ENCODE measurements around the gene FAM234B.

The FAM234B gene

DNA sequence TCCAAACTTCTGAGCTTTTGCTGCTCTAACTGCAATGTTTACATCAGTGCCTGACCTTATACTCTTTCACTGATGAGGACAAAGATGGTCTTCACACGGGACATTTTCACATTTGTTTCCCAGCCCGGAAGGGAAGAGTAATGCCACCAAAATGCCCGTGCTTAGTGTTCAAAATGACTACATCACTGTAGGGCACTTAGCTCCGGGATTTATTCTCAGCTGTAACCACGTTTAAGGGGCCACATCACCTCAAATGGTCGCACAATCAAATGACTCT is 56.4 kb downstream of the FAM234B start:
- Histone ChIP-seq H3K27ac (ENCODE audit: low read length) (no peak overlapping the region; the same call in 1 of the 2 replicates), H3K79me2 (ENCODE audit: insufficient read depth, low read length) (no peaks in the 10 kb centered on the region), H4K20me1 (ENCODE audit: insufficient read depth, low read length) (no peaks in the 10 kb centered on the region), H3K9ac (ENCODE audit: low read depth, low read length) (peak overlapping the region; percentile 61), H3K4me3 (ENCODE audit: low read depth in 1 of 2, low read length in 2 of 2) (peak overlapping the region in 1 of 2 experiments; percentile 62; a peak in 2 of 4 replicates), H3K36me3 (ENCODE audit: insufficient read depth, low read length) (no peaks in the 10 kb centered on the region), H3K9me3 (ENCODE audit: insufficient read depth, low read length, severe bottlenecking) (no peaks in the 10 kb centered on the region), H3K4me2 (ENCODE audit: insufficient read depth, low read length) (peak overlapping the region; percentile 94), H3K4me1 (ENCODE audit: insufficient read depth, low read length) (peaks cover 15% of the 10 kb centered on the region), H2AFZ (ENCODE audit: low read depth, low read length) (peak overlapping the region; percentile 45), H3K27me3 (ENCODE audit: insufficient read depth, low read length, poor library complexity) (peaks cover 5% of the 10 kb centered on the region)
- no peak for TF ChIP-seq EZH2 (IDR thresholded peaks at IDR 0.05; ENCODE audit: borderline replicate concordance, low read depth, low read length, severe bottlenecking)
- no peak for TF ChIP-seq CTCF (IDR thresholded peaks at IDR 0.05; ENCODE audit: borderline replicate concordance, extremely low read depth, low read length, poor library complexity, severe bottlenecking)
- DNase-seq (no peak), ATAC-seq (ENCODE audit: insufficient read depth, low read depth) (no peak)

DNA sequence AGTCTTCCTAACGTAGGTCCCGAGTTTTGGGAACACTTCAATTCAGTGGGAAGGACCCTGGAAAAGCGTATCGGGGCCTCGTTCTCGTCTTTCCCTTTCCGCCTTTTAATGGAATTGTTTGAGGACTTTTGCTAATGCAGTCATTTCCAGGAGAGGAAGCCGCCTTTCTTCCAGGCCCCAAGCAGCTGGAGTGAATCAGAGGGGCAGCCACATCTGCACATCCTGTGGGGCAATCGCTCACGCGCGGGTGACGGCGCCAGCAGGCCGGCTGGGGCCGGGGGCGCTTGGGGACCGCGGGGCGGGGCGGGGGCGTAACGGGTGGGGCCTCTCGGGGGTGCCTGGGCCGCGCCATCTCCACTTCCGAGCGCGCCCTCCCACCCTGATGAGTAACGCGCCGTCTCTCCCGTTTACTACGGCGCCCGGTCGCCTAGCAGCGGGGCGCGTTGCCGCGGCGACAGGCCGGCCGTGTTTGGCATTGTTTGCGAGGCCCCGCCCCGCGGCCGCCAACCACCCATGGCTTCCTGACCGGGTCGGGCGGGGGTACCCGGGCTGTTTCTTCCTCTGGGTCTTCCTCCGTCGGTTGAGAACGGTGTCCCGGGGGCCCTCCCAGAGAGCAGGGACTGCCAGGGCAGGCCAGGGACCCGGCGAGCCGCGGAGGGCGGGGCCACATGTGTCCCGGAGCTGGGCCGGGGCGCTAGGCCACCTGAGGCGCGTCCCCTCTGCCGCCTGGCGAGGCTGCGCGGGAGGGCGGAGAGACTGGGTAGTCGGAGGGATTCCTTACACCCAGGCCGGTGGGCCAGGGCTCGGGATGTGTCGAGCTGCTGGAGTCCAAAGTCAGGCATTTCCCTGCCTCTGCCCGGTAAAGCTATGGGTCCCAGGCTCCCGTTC is 56.9 kb downstream of the FAM234B start:
- Histone ChIP-seq H3K4me2 (ENCODE audit: insufficient read depth, low read length) (peak overlapping the region; percentile 94), H3K4me1 (ENCODE audit: insufficient read depth, low read length) (peaks cover 15% of the 10 kb centered on the region), H3K9ac (ENCODE audit: low read depth, low read length) (peak overlapping the region; percentile 61), H2AFZ (ENCODE audit: low read depth, low read length) (peak overlapping the region; percentile 93), H3K27me3 (ENCODE audit: insufficient read depth, low read length, poor library complexity) (no peaks in the 10 kb centered on the region), H3K36me3 (ENCODE audit: insufficient read depth, low read length) (no peaks in the 10 kb centered on the region), H3K9me3 (ENCODE audit: insufficient read depth, low read length, severe bottlenecking) (no peaks in the 10 kb centered on the region), H3K27ac (ENCODE audit: low read length) (peak overlapping the region; percentile 50), H3K79me2 (ENCODE audit: insufficient read depth, low read length) (no peaks in the 10 kb centered on the region), H4K20me1 (ENCODE audit: insufficient read depth, low read length) (no peaks in the 10 kb centered on the region), H3K4me3 (ENCODE audit: low read depth in 1 of 2, low read length in 2 of 2) (peak overlapping the region; percentile 27 to 62; a peak in 3 of 4 replicates)
- no peak for TF ChIP-seq EZH2 (IDR thresholded peaks at IDR 0.05; ENCODE audit: borderline replicate concordance, low read depth, low read length, severe bottlenecking)
- no peak for TF ChIP-seq CTCF (IDR thresholded peaks at IDR 0.05; ENCODE audit: borderline replicate concordance, extremely low read depth, low read length, poor library complexity, severe bottlenecking)
- DNase-seq (peak; percentile 87), ATAC-seq (ENCODE audit: insufficient read depth, low read depth) (peak; percentile 94)

- ATAC-seq (ENCODE audit: insufficient read depth, low read depth): no peak
- Histone ChIP-seq H3K27me3 (ENCODE audit: insufficient read depth, low read length, poor library complexity) (no peaks in the 10 kb centered on the region), H2AFZ (ENCODE audit: low read depth, low read length) (peak overlapping the region; percentile 93), H3K9me3 (ENCODE audit: insufficient read depth, low read length, severe bottlenecking) (no peaks in the 10 kb centered on the region), H4K20me1 (ENCODE audit: insufficient read depth, low read length) (no peaks in the 10 kb centered on the region), H3K4me1 (ENCODE audit: insufficient read depth, low read length) (peaks cover 15% of the 10 kb centered on the region), H3K27ac (ENCODE audit: low read length) (peak overlapping the region; percentile 50; the same call in 1 of the 2 replicates), H3K79me2 (ENCODE audit: insufficient read depth, low read length) (no peaks in the 10 kb centered on the region), H3K4me3 (ENCODE audit: low read depth in 1 of 2, low read length in 2 of 2) (peak overlapping the region; percentile 27 to 62; a peak in 3 of 4 replicates), H3K9ac (ENCODE audit: low read depth, low read length) (peak overlapping the region; percentile 61), H3K4me2 (ENCODE audit: insufficient read depth, low read length) (peak overlapping the region; percentile 94), H3K36me3 (ENCODE audit: insufficient read depth, low read length) (no peaks in the 10 kb centered on the region)
- DNase-seq: no peak
- TF ChIP-seq CTCF (IDR thresholded peaks at IDR 0.05; ENCODE audit: borderline replicate concordance, extremely low read depth, low read length, poor library complexity, severe bottlenecking) (no peak), EZH2 (IDR thresholded peaks at IDR 0.05; ENCODE audit: borderline replicate concordance, low read depth, low read length, severe bottlenecking) (no peak)
Measured at GRCh38 chr12:13101821-13102375, 57.7 kb downstream of the FAM234B start.
